ENCODE measurements around the gene TBXAS1.

The TBXAS1 gene

DNA sequence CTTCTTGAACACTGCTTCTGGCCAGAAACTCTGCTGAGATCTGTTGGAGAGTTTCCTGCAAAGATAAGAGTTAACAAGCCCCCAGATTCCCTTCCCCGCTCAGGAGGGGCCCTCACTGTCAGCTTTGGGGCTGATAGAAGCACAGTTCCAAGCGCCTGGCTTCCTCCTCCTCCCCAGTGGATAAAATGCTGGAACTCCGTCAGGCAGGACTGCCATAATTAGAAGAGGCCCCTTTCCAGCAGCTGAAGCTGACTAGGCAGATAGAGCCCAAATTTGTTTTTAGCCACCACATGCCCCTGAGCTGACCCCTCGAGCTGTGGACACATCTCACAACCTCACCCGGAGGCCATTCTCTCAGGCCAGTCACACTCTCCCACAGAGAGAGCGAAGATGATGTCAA lies 89.4 kb downstream of the TBXAS1 start (continued):
- TF ChIP-seq PRDM10 (tag by site-specific recombination; IDR thresholded peaks at IDR 0.05) (no peak), BCL11A (tag by site-specific recombination; IDR thresholded peaks at IDR 0.05; ENCODE audit: low read depth) (no peak), HOXA7 (CRISPR knock-in tag; IDR thresholded peaks at IDR 0.05; ENCODE audit: borderline replicate concordance) (no peak), ZFP37 (tag by site-specific recombination; IDR thresholded peaks at IDR 0.05) (no peak), ZNF335 (tag by site-specific recombination; conservative IDR thresholded peaks at IDR 0.05) (no peak), GLIS1 (tag by site-specific recombination; IDR thresholded peaks at IDR 0.05) (no peak)

GRCh38 chr7:139923090-139923489 lies 94.0 kb downstream of the TBXAS1 start:
- H3K9me3 ChIP-seq (ENCODE audit: control insufficient read depth, insufficient read depth, low read depth, low read length) = no peaks in the 10 kb centered on the region
- H3K36me3 ChIP-seq (ENCODE audit: control insufficient read depth in 2 of 2, insufficient read depth in 1 of 2, low read length in 2 of 2) = no peaks in the 10 kb centered on the region
- H3K4me3 ChIP-seq (ENCODE audit: low read depth, low read length) = no peak overlapping the region
- POLR2A ChIA-PET = no interaction called here
- no peak for TF ChIP-seq ZNF658 (tag by site-specific recombination; IDR thresholded peaks at IDR 0.05)
- TF ChIP-seq ZNF354C (tag by site-specific recombination; IDR thresholded peaks at IDR 0.05; ENCODE audit: borderline replicate concordance, low read depth) = no peak
- no peak for TF ChIP-seq TRIM28 (IDR thresholded peaks at IDR 0.05; ENCODE audit: borderline replicate concordance, low read length)
- TF ChIP-seq, protein P1, sequence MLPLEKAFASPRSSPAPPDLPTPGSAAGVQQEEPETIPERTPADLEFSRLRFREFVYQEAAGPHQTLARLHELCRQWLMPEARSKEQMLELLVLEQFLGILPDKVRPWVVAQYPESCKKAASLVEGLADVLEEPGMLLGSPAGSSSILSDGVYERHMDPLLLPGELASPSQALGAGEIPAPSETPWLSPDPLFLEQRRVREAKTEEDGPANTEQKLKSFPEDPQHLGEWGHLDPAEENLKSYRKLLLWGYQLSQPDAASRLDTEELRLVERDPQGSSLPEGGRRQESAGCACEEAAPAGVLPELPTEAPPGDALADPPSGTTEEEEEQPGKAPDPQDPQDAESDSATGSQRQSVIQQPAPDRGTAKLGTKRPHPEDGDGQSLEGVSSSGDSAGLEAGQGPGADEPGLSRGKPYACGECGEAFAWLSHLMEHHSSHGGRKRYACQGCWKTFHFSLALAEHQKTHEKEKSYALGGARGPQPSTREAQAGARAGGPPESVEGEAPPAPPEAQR (tag by site-specific recombination; IDR thresholded peaks at IDR 0.05) = no peak
- no peak for TF ChIP-seq ZNF19 (tag by site-specific recombination; IDR thresholded peaks at IDR 0.05; ENCODE audit: low read depth)
- TF ChIP-seq ZNF510 (tag by site-specific recombination; IDR thresholded peaks at IDR 0.05; ENCODE audit: insufficient replicate concordance) = no peak
- no peak for TF ChIP-seq ZNF223 (tag by site-specific recombination; IDR thresholded peaks at IDR 0.05)
- TF ChIP-seq ZNF404 (tag by site-specific recombination; IDR thresholded peaks at IDR 0.05) = no peak
- TF ChIP-seq ZNF366 (tag by site-specific recombination; conservative IDR thresholded peaks at IDR 0.05) = no peak
- no peak for TF ChIP-seq BCL11A (tag by site-specific recombination; IDR thresholded peaks at IDR 0.05; ENCODE audit: low read depth)
- TF ChIP-seq, protein P2, sequence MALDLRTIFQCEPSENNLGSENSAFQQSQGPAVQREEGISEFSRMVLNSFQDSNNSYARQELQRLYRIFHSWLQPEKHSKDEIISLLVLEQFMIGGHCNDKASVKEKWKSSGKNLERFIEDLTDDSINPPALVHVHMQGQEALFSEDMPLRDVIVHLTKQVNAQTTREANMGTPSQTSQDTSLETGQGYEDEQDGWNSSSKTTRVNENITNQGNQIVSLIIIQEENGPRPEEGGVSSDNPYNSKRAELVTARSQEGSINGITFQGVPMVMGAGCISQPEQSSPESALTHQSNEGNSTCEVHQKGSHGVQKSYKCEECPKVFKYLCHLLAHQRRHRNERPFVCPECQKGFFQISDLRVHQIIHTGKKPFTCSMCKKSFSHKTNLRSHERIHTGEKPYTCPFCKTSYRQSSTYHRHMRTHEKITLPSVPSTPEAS (tag by site-specific recombination; IDR thresholded peaks at IDR 0.05) = no peak
- TF ChIP-seq ZNF701 (tag by site-specific recombination; IDR thresholded peaks at IDR 0.05) = no peak
- TF ChIP-seq, protein P3, sequence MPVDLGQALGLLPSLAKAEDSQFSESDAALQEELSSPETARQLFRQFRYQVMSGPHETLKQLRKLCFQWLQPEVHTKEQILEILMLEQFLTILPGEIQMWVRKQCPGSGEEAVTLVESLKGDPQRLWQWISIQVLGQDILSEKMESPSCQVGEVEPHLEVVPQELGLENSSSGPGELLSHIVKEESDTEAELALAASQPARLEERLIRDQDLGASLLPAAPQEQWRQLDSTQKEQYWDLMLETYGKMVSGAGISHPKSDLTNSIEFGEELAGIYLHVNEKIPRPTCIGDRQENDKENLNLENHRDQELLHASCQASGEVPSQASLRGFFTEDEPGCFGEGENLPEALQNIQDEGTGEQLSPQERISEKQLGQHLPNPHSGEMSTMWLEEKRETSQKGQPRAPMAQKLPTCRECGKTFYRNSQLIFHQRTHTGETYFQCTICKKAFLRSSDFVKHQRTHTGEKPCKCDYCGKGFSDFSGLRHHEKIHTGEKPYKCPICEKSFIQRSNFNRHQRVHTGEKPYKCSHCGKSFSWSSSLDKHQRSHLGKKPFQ (tag by site-specific recombination; IDR thresholded peaks at IDR 0.05) = no peak
- H3K4me1 ChIP-seq (ENCODE audit: control insufficient read depth, insufficient read depth, low read length) = no peaks in the 10 kb centered on the region
- CTCF ChIA-PET = no interaction called here
- no peak overlapping the region for H3K27ac ChIP-seq (ENCODE audit: extremely low read depth, low read depth, low read length)
